Trophoblast cell (in vitro differentiated cells and primary cell): ENCODE data around the gene NR6A1.

Experiments used
- DNase-seq, 2 donors: peaks; one replicate each; pipeline ENCODE4 v3.0.0-alpha.2; 2016
- H2AFZ ChIP-seq: 2 replicates; pipeline ENCODE4 v1.6.1; 2013; ENCODE audit warnings: low read length, moderate library complexity, mild to moderate bottlenecking; ENCODE audit not compliant: insufficient read depth, poor library complexity
- H2AK5ac ChIP-seq: 2 replicates; pipeline ENCODE4 v1.6.1; 2013; ENCODE audit warnings: mild to moderate bottlenecking, low read length
- H2BK120ac ChIP-seq: 2 replicates; pipeline ENCODE4 v1.6.1; 2013; ENCODE audit warnings: low read length, mild to moderate bottlenecking, moderate library complexity; ENCODE audit not compliant: insufficient read depth, poor library complexity
- H2BK12ac ChIP-seq: 2 replicates; pipeline ENCODE4 v1.6.1; 2013; ENCODE audit warnings: mild to moderate bottlenecking, low read length, moderate library complexity
- H2BK5ac ChIP-seq: 2 replicates; pipeline ENCODE4 v1.6.1; 2013; ENCODE audit warnings: low read length, low read depth, moderate library complexity, mild to moderate bottlenecking; ENCODE audit not compliant: poor library complexity
- H3K14ac ChIP-seq: 2 replicates; pipeline ENCODE4 v1.6.1; 2013; ENCODE audit warnings: mild to moderate bottlenecking, low read length
- H3K18ac ChIP-seq: 2 replicates; pipeline ENCODE4 v1.6.1; 2013; ENCODE audit warnings: mild to moderate bottlenecking, low read length
- H3K23ac ChIP-seq: 2 replicates; pipeline ENCODE4 v1.6.1; 2013; ENCODE audit warnings: low read length
- H3K27ac ChIP-seq: 2 replicates; pipeline ENCODE4 v1.5.1; 2013; ENCODE audit warnings: low read depth, mild to moderate bottlenecking, inconsistent platforms, low read length, moderate library complexity
- H3K27me3 ChIP-seq: 2 replicates; pipeline ENCODE4 v1.6.1; 2013; ENCODE audit warnings: inconsistent platforms, mild to moderate bottlenecking, low read length, moderate library complexity; ENCODE audit not compliant: insufficient read depth
- H3K36me3 ChIP-seq, 2 experiments: 1 replicate in 1 of 2; 2 replicates in 1 of 2; pipeline ENCODE4 v1.6.1; 2013; ENCODE audit warnings: low read length in 2 of 2, mild to moderate bottlenecking in 2 of 2, moderate library complexity in 1 of 2; ENCODE audit not compliant: insufficient read depth in 2 of 2, control insufficient read depth in 1 of 2
- H3K4ac ChIP-seq: 2 replicates; pipeline ENCODE4 v1.6.1; 2013; ENCODE audit warnings: low read depth, mild to moderate bottlenecking, low read length, moderate library complexity
- H3K4me1 ChIP-seq, 2 experiments: 1 replicate in 1 of 2; 2 replicates in 1 of 2; pipeline ENCODE4 v1.6.1; 2013; ENCODE audit warnings: low read length in 2 of 2, mild to moderate bottlenecking in 2 of 2, moderate library complexity in 1 of 2; ENCODE audit not compliant: insufficient read depth in 2 of 2, control insufficient read depth in 1 of 2
- H3K4me2 ChIP-seq: 2 replicates; pipeline ENCODE4 v1.6.1; 2013; ENCODE audit warnings: inconsistent platforms, mild to moderate bottlenecking, low read length, moderate library complexity
- H3K4me3 ChIP-seq: 2 replicates; pipeline ENCODE4 v1.5.1; 2013; ENCODE audit warnings: mild to moderate bottlenecking, low read depth, low read length, inconsistent platforms
- H3K79me1 ChIP-seq: one replicate; pipeline ENCODE4 v1.6.1; 2013; ENCODE audit warnings: low read length
- H3K79me2 ChIP-seq: 2 replicates; pipeline ENCODE4 v1.6.1; 2013; ENCODE audit warnings: low read length, mild to moderate bottlenecking; ENCODE audit not compliant: control insufficient read depth, insufficient read depth, poor library complexity
- H3K9ac ChIP-seq: 2 replicates; pipeline ENCODE4 v1.6.1; 2013; ENCODE audit warnings: mild to moderate bottlenecking, low read length
- H3K9me3 ChIP-seq: 2 replicates; pipeline ENCODE4 v1.6.1; 2013; ENCODE audit warnings: low read depth, mild to moderate bottlenecking, control low read depth, inconsistent platforms, low read length; ENCODE audit not compliant: insufficient read depth
- H4K12ac ChIP-seq: 2 replicates; pipeline ENCODE4 v1.6.1; 2013; ENCODE audit warnings: low read depth, mild to moderate bottlenecking, low read length, moderate library complexity
- H4K8ac ChIP-seq: 2 replicates; pipeline ENCODE4 v1.6.1; 2013; ENCODE audit warnings: low read depth, mild to moderate bottlenecking, low read length, moderate library complexity
- H4K91ac ChIP-seq: one replicate; pipeline ENCODE4 v1.6.1; 2013; ENCODE audit warnings: low read depth, mild to moderate bottlenecking, low read length, moderate library complexity
- WGBS: extraction: QIAGEN DNeasy Blood & Tissue Kit; methylation state at CpG from one replicate; pipeline ENCODE4 v1.1.7; 2013; ENCODE audit warnings: missing lambda C conversion rate; ENCODE audit not compliant: insufficient read length, insufficient coverage; ENCODE audit errors: extremely low coverage; 5-methylcytosine and 5-hydroxymethylcytosine counted together

The NR6A1 gene

GRCh38 chr9:124724415-124725067 lies 46.6 kb downstream of the NR6A1 start:
- Histone ChIP-seq H3K9me3 (no peaks in the 10 kb centered on the region), H3K9ac (no peak overlapping the region), H2BK120ac (no peak overlapping the region), H4K91ac (no peak overlapping the region), H3K36me3 (peaks cover 2% of the 10 kb centered on the region in 2 experiments), H4K12ac (no peak overlapping the region), H2BK12ac (no peak overlapping the region), H3K23ac (no peak overlapping the region), H2AK5ac (no peak overlapping the region), H2BK5ac (no peak overlapping the region), H3K4me3 (no peak overlapping the region), H3K18ac (no peak overlapping the region), H3K79me1 (no peaks in the 10 kb centered on the region), H3K4me1 (no peaks in the 10 kb centered on the region), H3K79me2 (no peaks in the 10 kb centered on the region), H3K27me3 (no peaks in the 10 kb centered on the region), H3K4ac (no peak overlapping the region), H2AFZ (no peak overlapping the region), H3K27ac (no peak overlapping the region), H3K4me2 (no peak overlapping the region), H4K8ac (no peak overlapping the region), H3K14ac (no peak overlapping the region)
- no CpG with 5 or more reads among the region's 3 CpGs for WGBS
- no peak for DNase-seq

- no peak overlapping the region for H2AFZ ChIP-seq
- H3K14ac ChIP-seq, result no peak overlapping the region
- H3K9me3 ChIP-seq, result no peaks in the 10 kb centered on the region
- H4K12ac ChIP-seq, result no peak overlapping the region
- no peak overlapping the region for H3K23ac ChIP-seq
- H3K27ac ChIP-seq, result no peak overlapping the region
- H3K18ac ChIP-seq, result no peak overlapping the region
- H3K4me2 ChIP-seq, result no peak overlapping the region
- H3K4me1 ChIP-seq, result no peaks in the 10 kb centered on the region
- H3K4me3 ChIP-seq, result no peak overlapping the region
- H2BK120ac ChIP-seq, result no peak overlapping the region
- H2BK12ac ChIP-seq, result no peak overlapping the region
- DNase-seq, result no peak
- no peak overlapping the region for H3K4ac ChIP-seq
- WGBS, result no CpG with 5 or more reads among the region's 2 CpGs
- no peak overlapping the region for H4K8ac ChIP-seq
- no peak overlapping the region for H4K91ac ChIP-seq
- peaks cover 2% of the 10 kb centered on the region in 2 experiments for H3K36me3 ChIP-seq
- H2AK5ac ChIP-seq, result no peak overlapping the region
- H3K79me1 ChIP-seq, result no peaks in the 10 kb centered on the region
- H3K9ac ChIP-seq, result no peak overlapping the region
- H3K79me2 ChIP-seq, result no peaks in the 10 kb centered on the region
- no peak overlapping the region for H2BK5ac ChIP-seq
- no peaks in the 10 kb centered on the region for H3K27me3 ChIP-seq
Observed at GRCh38 chr9:124723352-124723751, 47.8 kb downstream of the NR6A1 start.

- H3K9me3 ChIP-seq, result no peaks in the 10 kb centered on the region
- H3K23ac ChIP-seq, result no peak overlapping the region
- no CpG with 5 or more reads among the region's 5 CpGs for WGBS
- no peak overlapping the region for H2BK12ac ChIP-seq
- H3K4me1 ChIP-seq, result no peaks in the 10 kb centered on the region
- H3K4me2 ChIP-seq, result no peak overlapping the region
- H4K12ac ChIP-seq, result no peak overlapping the region
- no peak overlapping the region for H3K14ac ChIP-seq
- H4K91ac ChIP-seq, result no peak overlapping the region
- no peak overlapping the region for H2BK120ac ChIP-seq
- no peaks in the 10 kb centered on the region for H3K79me1 ChIP-seq
- H3K36me3 ChIP-seq, result peaks cover 2% of the 10 kb centered on the region in 2 experiments
- no peak overlapping the region for H2BK5ac ChIP-seq
- H2AK5ac ChIP-seq, result no peak overlapping the region
- DNase-seq, result no peak
- H3K9ac ChIP-seq, result no peak overlapping the region
- H3K27ac ChIP-seq, result no peak overlapping the region
- no peak overlapping the region for H4K8ac ChIP-seq
- H3K79me2 ChIP-seq, result no peaks in the 10 kb centered on the region
- no peak overlapping the region for H3K4ac ChIP-seq
- no peak overlapping the region for H3K4me3 ChIP-seq
- no peak overlapping the region for H2AFZ ChIP-seq
- H3K18ac ChIP-seq, result no peak overlapping the region
- no peaks in the 10 kb centered on the region for H3K27me3 ChIP-seq
Observed at GRCh38 chr9:124721109-124721906, 49.8 kb downstream of the NR6A1 start.

GRCh38 chr9:124720429-124721108 lies 50.5 kb downstream of the NR6A1 start:
- H2BK5ac ChIP-seq, result no peak overlapping the region

More at GRCh38 chr9:124720429-124721108, 50.5 kb downstream of the NR6A1 start:
- Histone ChIP-seq H3K79me1 (no peaks in the 10 kb centered on the region), H3K23ac (no peak overlapping the region), H3K27me3 (no peaks in the 10 kb centered on the region), H3K79me2 (no peaks in the 10 kb centered on the region), H3K9ac (no peak overlapping the region), H2BK12ac (no peak overlapping the region), H3K14ac (no peak overlapping the region), H3K36me3 (peaks cover 2% of the 10 kb centered on the region in 2 experiments), H4K8ac (no peak overlapping the region), H3K4ac (no peak overlapping the region), H3K9me3 (no peaks in the 10 kb centered on the region), H3K27ac (no peak overlapping the region), H3K4me1 (no peaks in the 10 kb centered on the region), H2BK120ac (no peak overlapping the region), H4K12ac (no peak overlapping the region), H2AFZ (no peak overlapping the region), H3K18ac (no peak overlapping the region), H3K4me2 (no peak overlapping the region), H3K4me3 (no peak overlapping the region), H2AK5ac (no peak overlapping the region), H4K91ac (no peak overlapping the region)
- WGBS, result no CpG with 5 or more reads among the region's 3 CpGs
- DNase-seq, result no peak
